ENCODE results near the gene CCDC91. TPM values are rescaled to one million over a fixed set of nuclear protein-coding genes. Genes with fewer than 3 reads are reported as not detected.

CCDC91 gene
- total RNA-seq, 2 experiments from 2014 or later = 52.9 to 55.3 TPM

- H3K4me3 Mint-ChIP-seq = no peak overlapping the region
- CTCF ChIA-PET = no interaction called here
These were observed 16.8 kb upstream of the CCDC91 start for GRCh38 chr12:28173440-28173839.

GRCh38 chr12:28175098-28175589 is 15.1 kb upstream of the CCDC91 start:
- Mint-ChIP-seq H3K36me3 (ENCODE audit: low read depth) (no peaks in the 10 kb centered on the region), H3K9me3 (no peaks in the 10 kb centered on the region), H3K27me3 (peaks cover 4% of the 10 kb centered on the region), H3K4me1 (ENCODE audit: low read depth) (no peaks in the 10 kb centered on the region), H3K4me3 (no peak overlapping the region), H3K27ac (no peak overlapping the region)
- DNase-seq (no peak), ATAC-seq (ENCODE audit: poor library complexity) (no peak)
- H3K9me3 ChIP-seq (ENCODE audit: control insufficient read depth in 1 of 2, insufficient read depth in 1 of 2, low read length in 2 of 2) = no peaks in the 10 kb centered on the region
- ChIA-PET CTCF (no interaction called here), POLR2A (interaction anchor here (1.6 kb wide), 1 partner anchor 15 kb away, joined by 6 read pairs; the partner anchor contains the start of gene CCDC91)
- H3K4me3 ChIP-seq (ENCODE audit: low read length) = no peak overlapping the region
- H3K4me1 ChIP-seq (ENCODE audit: insufficient read depth, low read length) = no peaks in the 10 kb centered on the region
- no peak overlapping the region for H3K27ac ChIP-seq (ENCODE audit: low read depth in 1 of 2, low read length in 2 of 2)
- no peaks in the 10 kb centered on the region for H3K36me3 ChIP-seq (ENCODE audit: insufficient read depth, low read length)
- no peak for TF ChIP-seq CTCF (IDR thresholded peaks at IDR 0.05)
- intact Hi-C loops (cut with DNase I, micrococcal nuclease) = no loop called here
- no peaks in the 10 kb centered on the region for H3K27me3 ChIP-seq (ENCODE audit: control insufficient read depth in 1 of 2, insufficient read depth in 2 of 2, low read length in 2 of 2)

More at GRCh38 chr12:28173440-28173839, 16.8 kb upstream of the CCDC91 start:
- TF ChIP-seq CTCF (IDR thresholded peaks at IDR 0.05) = no peak
- no peak for ATAC-seq (ENCODE audit: poor library complexity)
- Mint-ChIP-seq H3K4me1 (ENCODE audit: low read depth) (no peaks in the 10 kb centered on the region), H3K36me3 (ENCODE audit: low read depth) (no peaks in the 10 kb centered on the region), H3K27ac (no peak overlapping the region), H3K27me3 (no peaks in the 10 kb centered on the region), H3K9me3 (no peaks in the 10 kb centered on the region)
- POLR2A ChIA-PET = interaction anchor here (0.8 kb wide), 1 partner anchor 18 kb away, joined by 3 read pairs; no protein-coding TSS in a partner anchor
- H3K4me1 ChIP-seq (ENCODE audit: insufficient read depth, low read length) = no peaks in the 10 kb centered on the region
- H3K4me3 ChIP-seq (ENCODE audit: low read length) = no peak overlapping the region
- H3K27me3 ChIP-seq (ENCODE audit: control insufficient read depth in 1 of 2, insufficient read depth in 2 of 2, low read length in 2 of 2) = no peaks in the 10 kb centered on the region
- DNase-seq = no peak
- intact Hi-C loops (cut with DNase I, micrococcal nuclease) = loop anchor here in 1 of 2 experiments (2.0 kb wide), 1 partner anchor 15 kb away; no protein-coding TSS in a partner anchor
- no peaks in the 10 kb centered on the region for H3K9me3 ChIP-seq (ENCODE audit: control insufficient read depth in 1 of 2, insufficient read depth in 1 of 2, low read length in 2 of 2)
- H3K36me3 ChIP-seq (ENCODE audit: insufficient read depth, low read length) = no peaks in the 10 kb centered on the region
- H3K27ac ChIP-seq (ENCODE audit: low read depth in 1 of 2, low read length in 2 of 2) = no peak overlapping the region

- Mint-ChIP-seq H3K4me1 (ENCODE audit: low read depth) (no peaks in the 10 kb centered on the region), H3K9me3 (no peaks in the 10 kb centered on the region), H3K4me3 (no peak overlapping the region), H3K36me3 (ENCODE audit: low read depth) (no peaks in the 10 kb centered on the region), H3K27me3 (peaks cover 4% of the 10 kb centered on the region), H3K27ac (no peak overlapping the region)
- POLR2A ChIA-PET = no interaction called here
- TF ChIP-seq CTCF (IDR thresholded peaks at IDR 0.05) = no peak
- Histone ChIP-seq H3K27ac (ENCODE audit: low read depth in 1 of 2, low read length in 2 of 2) (no peak overlapping the region), H3K36me3 (ENCODE audit: insufficient read depth, low read length) (no peaks in the 10 kb centered on the region), H3K4me1 (ENCODE audit: insufficient read depth, low read length) (no peaks in the 10 kb centered on the region), H3K9me3 (ENCODE audit: control insufficient read depth in 1 of 2, insufficient read depth in 1 of 2, low read length in 2 of 2) (no peaks in the 10 kb centered on the region), H3K27me3 (ENCODE audit: control insufficient read depth in 1 of 2, insufficient read depth in 2 of 2, low read length in 2 of 2) (no peaks in the 10 kb centered on the region), H3K4me3 (ENCODE audit: low read length) (no peak overlapping the region)
- CTCF ChIA-PET = no interaction called here
- intact Hi-C loops (cut with DNase I, micrococcal nuclease) = no loop called here
- ATAC-seq (ENCODE audit: poor library complexity) (no peak), DNase-seq (no peak)
These were observed 14.0 kb upstream of the CCDC91 start for GRCh38 chr12:28176295-28176694.
